Peyer's patch (tissue), 4 donors: ENCODE measurements around the gene AMBN. TPM values are rescaled to one million over a fixed set of nuclear protein-coding genes. Genes with fewer than 3 reads are reported as not detected.
"Not testable (repeated sequence)": the region's sequence is repeated elsewhere in the genome, so short reads cannot be mapped to it uniquely, and the experiment has no call there.

Source experiments
- DNase-seq, 3 donors: peaks; one replicate each; pipeline ENCODE4 v3.0.0-alpha.2; 2017 to 2019
- H3K27ac ChIP-seq, 4 donors: fragments of 200-600 bp; sonication (generic); one replicate each; pipeline ENCODE4 v1.5.1; 2016 to 2019
- H3K27me3 ChIP-seq, 2 donors: fragments of 200-600 bp; sonication (generic); one replicate each; pipeline ENCODE4 v1.5.1; 2019
- H3K36me3 ChIP-seq, 3 donors: fragments of 200-600 bp; sonication (generic); one replicate each; pipeline ENCODE4 v1.5.1; 2016 to 2019
- H3K4me1 ChIP-seq, 4 donors: fragments of 200-600 bp; sonication (generic); one replicate each; pipeline ENCODE4 v1.5.1; 2016 to 2019
- H3K4me3 ChIP-seq, 4 donors: fragments of 200-600 bp; sonication (generic); 1 replicate in 3 of 4; 2 replicates in 1 of 4; pipeline ENCODE4 v1.5.1; 2016 to 2019; ENCODE audit warnings: mild to moderate bottlenecking in 1 of 4
- H3K9me3 ChIP-seq, 4 donors: fragments of 200-600 bp; sonication (generic); one replicate each; pipeline ENCODE4 v1.5.1; 2016 to 2019; ENCODE audit warnings: mild to moderate bottlenecking in 1 of 4
- CTCF ChIP-seq, 6 experiments: fragments of 450-650 bp in 4 of 6; fragments of 200-600 bp in 2 of 6; sonication (generic) in 1 of 6; IDR thresholded peaks; one replicate each; pipeline ENCODE4 v1.5.1; 2017 to 2019; ENCODE audit warnings: antibody characterized with exemption in 6 of 6, mild to moderate bottlenecking in 3 of 6, moderate library complexity in 1 of 6
- POLR2A ChIP-seq, 2 donors: fragments of 450-650 bp; IDR thresholded peaks; one replicate each; pipeline ENCODE4 v1.5.1; 2017; ENCODE audit warnings: antibody characterized with exemption in 2 of 2, mild to moderate bottlenecking in 2 of 2, moderate library complexity in 2 of 2
- total RNA-seq, 4 donors: library from RNA; depleted of rRNA; stranded (reverse); fragments of >200 nt; gene quantifications; one replicate each; pipeline ENCODE4 v1.1.0, GENCODE V29; 2016

Gene AMBN
- total RNA-seq, 4 donors from 2014 or later, result not detected

DNA sequence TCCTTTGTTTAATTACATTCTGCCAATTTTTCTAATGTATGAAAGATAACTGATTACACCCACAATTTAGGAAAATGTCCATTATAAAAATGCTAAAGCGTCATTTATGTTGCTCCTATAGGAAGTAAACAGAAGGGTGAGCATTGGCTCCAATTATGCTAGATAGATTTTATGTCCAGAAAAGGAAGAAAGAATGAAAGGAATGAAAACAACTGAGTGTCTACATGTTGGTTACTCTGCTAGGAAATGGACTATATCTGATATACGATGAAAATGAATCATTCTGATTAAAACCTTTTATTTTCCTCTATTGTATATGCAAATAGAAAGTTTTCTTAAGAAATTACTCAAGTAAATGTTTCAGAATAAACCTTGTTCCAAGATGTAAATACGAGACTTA lies 38.1 kb downstream of the AMBN start:
- Histone ChIP-seq H3K4me1 (no peaks in the 10 kb centered on the region), H3K36me3 (no peaks in the 10 kb centered on the region), H3K4me3 (no peak overlapping the region), H3K27me3 (no peaks in the 10 kb centered on the region), H3K27ac (no peak overlapping the region), H3K9me3 (no peaks in the 10 kb centered on the region)
- no peak for DNase-seq
- TF ChIP-seq CTCF (IDR thresholded peaks at IDR 0.05) (no peak), POLR2A (IDR thresholded peaks at IDR 0.05) (no peak)

- no peak for DNase-seq
- H3K4me3 ChIP-seq, result no peak overlapping the region
- no peak for TF ChIP-seq CTCF (IDR thresholded peaks at IDR 0.05)
- TF ChIP-seq POLR2A (IDR thresholded peaks at IDR 0.05), result no peak
- no peaks in the 10 kb centered on the region for H3K9me3 ChIP-seq
- H3K27me3 ChIP-seq, result no peaks in the 10 kb centered on the region
- H3K27ac ChIP-seq, result no peak overlapping the region
- no peaks in the 10 kb centered on the region for H3K36me3 ChIP-seq
- no peaks in the 10 kb centered on the region for H3K4me1 ChIP-seq
Measured at GRCh38 chr4:70632028-70632427, 40.0 kb downstream of the AMBN start.

- H3K4me1 ChIP-seq, result no peaks in the 10 kb centered on the region
- no peaks in the 10 kb centered on the region for H3K36me3 ChIP-seq
- no peak overlapping the region for H3K4me3 ChIP-seq
- TF ChIP-seq CTCF (IDR thresholded peaks at IDR 0.05), result no peak
- TF ChIP-seq POLR2A (IDR thresholded peaks at IDR 0.05), result no peak
- no peak overlapping the region for H3K27ac ChIP-seq
- no peak for DNase-seq
- no peaks in the 10 kb centered on the region for H3K27me3 ChIP-seq
- H3K9me3 ChIP-seq, result no peaks in the 10 kb centered on the region
Measured at GRCh38 chr4:70634482-70634881, 42.4 kb downstream of the AMBN start.

DNA sequence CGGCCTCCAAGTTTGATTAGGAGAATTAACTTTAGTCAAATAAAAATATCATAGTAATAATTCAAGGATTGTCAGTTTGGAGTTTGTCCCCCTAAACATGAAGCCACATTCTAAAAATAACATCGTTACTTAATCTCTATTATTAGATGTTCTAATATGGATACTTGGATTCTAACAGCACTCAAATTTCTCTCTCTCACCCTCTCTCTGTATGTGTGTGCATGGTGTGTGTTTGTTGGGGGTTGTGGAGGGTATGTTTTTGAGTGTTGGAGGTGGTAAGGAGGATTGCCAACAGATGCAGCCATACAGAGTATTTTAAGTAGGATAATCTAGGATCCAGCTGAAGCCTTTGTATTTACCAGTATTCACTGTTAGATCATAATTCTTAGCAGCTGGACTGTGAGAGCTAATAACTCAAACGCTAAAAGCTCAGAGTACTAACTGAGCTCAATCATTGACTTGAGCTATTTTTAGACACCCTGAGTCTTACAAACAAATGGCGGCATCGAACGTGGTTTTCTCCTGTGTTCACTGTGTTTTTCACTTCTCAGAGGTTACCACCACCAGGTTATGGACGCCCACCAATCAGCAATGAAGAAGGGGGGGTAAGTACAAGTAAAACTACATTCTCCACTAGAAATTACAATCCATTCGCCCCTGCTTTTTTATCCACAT lies 45.3 kb downstream of the AMBN start:
- H3K27ac ChIP-seq, result no peak overlapping the region
- H3K4me1 ChIP-seq, result no peaks in the 10 kb centered on the region
- TF ChIP-seq CTCF (IDR thresholded peaks at IDR 0.05) (no peak), POLR2A (IDR thresholded peaks at IDR 0.05) (no peak)
- H3K9me3 ChIP-seq, result no peaks in the 10 kb centered on the region
- H3K36me3 ChIP-seq, result no peaks in the 10 kb centered on the region
- DNase-seq, result no peak
- no peaks in the 10 kb centered on the region for H3K27me3 ChIP-seq
- H3K4me3 ChIP-seq, result no peak overlapping the region

GRCh38 chr4:70640192-70640591 lies 48.1 kb downstream of the AMBN start:
- TF ChIP-seq CTCF (IDR thresholded peaks at IDR 0.05), result no peak
- no peak for TF ChIP-seq POLR2A (IDR thresholded peaks at IDR 0.05)
- no peaks in the 10 kb centered on the region for H3K4me1 ChIP-seq
- no peaks in the 10 kb centered on the region for H3K27me3 ChIP-seq

GRCh38 chr4:70650741-70651140 lies 58.7 kb downstream of the AMBN start:
- H3K36me3 ChIP-seq, H3K27ac ChIP-seq, DNase-seq, H3K27me3 ChIP-seq, H3K4me3 ChIP-seq, H3K9me3 ChIP-seq, H3K4me1 ChIP-seq: not testable (repeated sequence)

More at GRCh38 chr4:70640192-70640591, 48.1 kb downstream of the AMBN start:
- Histone ChIP-seq H3K36me3 (no peaks in the 10 kb centered on the region), H3K27ac (no peak overlapping the region), H3K4me3 (no peak overlapping the region), H3K9me3 (no peaks in the 10 kb centered on the region)
- DNase-seq, result no peak
